IMR-90 (cell line): ENCODE results near the gene RPL31. TPM values are rescaled to one million over a fixed set of nuclear protein-coding genes. Genes with fewer than 3 reads are reported as not detected.

Experiments used
- ATAC-seq: fragments of 200-7000 bp; cut with Tn5 transposase; 2 replicates; pipeline ENCODE4 v1.9.1; 2020; ENCODE audit warnings: low read depth, mild to moderate bottlenecking, moderate library complexity
- BruUV-seq: library from RNA; stranded (reverse); fragments of 400-500 nt; replicated peaks from 2 replicates; lab custom pipeline; 2021; lab: Mats Ljungman, UMichigan
- CTCF ChIA-PET: fragments of 300-600 bp; formaldehyde crosslinking; extraction: SDS; loops from one replicate; lab custom pipeline; 2021; ENCODE audit warnings: antibody characterized with exemption; lab: Yijun Ruan, JAX
- POLR2A ChIA-PET: fragments of 300-600 bp; sonication (Branson Sonifier 250); formaldehyde crosslinking; loops from one replicate; lab custom pipeline; 2022; ENCODE audit warnings: antibody characterized with exemption; ENCODE audit not compliant: unreplicated experiment; lab: Charles Lee
- DNase-seq: peaks from one replicate; pipeline ENCODE4 v3.0.0; 2013
- H2AFZ ChIP-seq: replicated peaks from 2 replicates; pipeline ENCODE3; 2013; ENCODE audit warnings: low read length, mild to moderate bottlenecking; ENCODE audit not compliant: poor library complexity
- H2AK5ac ChIP-seq: 2 replicates; pipeline ENCODE4 v1.6.1; 2013; ENCODE audit warnings: low read depth, low read length, inconsistent platforms
- H2AK9ac ChIP-seq: replicated peaks from 2 replicates; pipeline ENCODE3; 2013; ENCODE audit warnings: mild to moderate bottlenecking, low read depth, low read length, moderate library complexity; ENCODE audit not compliant: poor library complexity
- H2BK120ac ChIP-seq: 2 replicates; pipeline ENCODE4 v1.6.1; 2013; ENCODE audit warnings: low read depth, low read length, inconsistent platforms
- H2BK15ac ChIP-seq: 3 replicates; pipeline ENCODE4 v1.6.1; 2013; ENCODE audit warnings: low read depth, low read length, inconsistent platforms
- H2BK20ac ChIP-seq: 2 replicates; pipeline ENCODE4 v1.6.1; 2013; ENCODE audit warnings: low read depth, mild to moderate bottlenecking, inconsistent platforms, low read length, moderate library complexity
- H2BK5ac ChIP-seq: 2 replicates; pipeline ENCODE4 v1.6.1; 2013; ENCODE audit warnings: mild to moderate bottlenecking, low read depth, low read length, inconsistent platforms; ENCODE audit not compliant: poor library complexity, severe bottlenecking
- H3K14ac ChIP-seq: replicated peaks from 2 replicates; pipeline ENCODE4 v1.6.1; 2013; ENCODE audit warnings: low read depth, low read length, inconsistent platforms
- H3K18ac ChIP-seq: 2 replicates; pipeline ENCODE4 v1.6.1; 2013; ENCODE audit warnings: low read depth, low read length, control low read depth
- H3K23ac ChIP-seq: 2 replicates; pipeline ENCODE4 v1.6.1; 2013; ENCODE audit warnings: low read depth, low read length, inconsistent platforms
- H3K27ac ChIP-seq: 2 replicates; pipeline ENCODE4 v1.5.1; 2013; ENCODE audit warnings: mild to moderate bottlenecking, control low read depth, low read length; ENCODE audit not compliant: insufficient read depth
- H3K27me3 ChIP-seq: 2 replicates; pipeline ENCODE4 v1.6.1; 2013; ENCODE audit warnings: low read length; ENCODE audit not compliant: control insufficient read depth, insufficient read depth
- H3K36me3 ChIP-seq: 2 replicates; pipeline ENCODE4 v1.6.1; 2013; ENCODE audit warnings: low read length, mixed read lengths; ENCODE audit not compliant: control insufficient read depth, insufficient read depth
- H3K4ac ChIP-seq: 2 replicates; pipeline ENCODE4 v1.6.1; 2013; ENCODE audit warnings: low read depth, low read length, inconsistent platforms
- H3K4me1 ChIP-seq: 2 replicates; pipeline ENCODE4 v1.6.1; 2013; ENCODE audit warnings: low read length, mixed read lengths; ENCODE audit not compliant: control insufficient read depth, insufficient read depth
- H3K4me2 ChIP-seq: 2 replicates; pipeline ENCODE4 v1.6.1; 2013; ENCODE audit warnings: low read depth, mild to moderate bottlenecking, control low read depth, low read length, moderate library complexity
- H3K4me3 ChIP-seq: 2 replicates; pipeline ENCODE4 v1.5.1; 2013; ENCODE audit warnings: low read depth, mild to moderate bottlenecking, control low read depth, low read length, moderate library complexity; ENCODE audit not compliant: insufficient read depth
- H3K56ac ChIP-seq: 2 replicates; pipeline ENCODE4 v1.6.1; 2013; ENCODE audit warnings: low read length, inconsistent platforms; ENCODE audit not compliant: insufficient read depth; ENCODE audit errors: extremely low read depth
- H3K79me1 ChIP-seq, 2 experiments: 2 replicates each; pipeline ENCODE4 v1.6.1; 2013; ENCODE audit warnings: low read length in 2 of 2, inconsistent platforms in 1 of 2, low read depth in 1 of 2
- H3K9ac ChIP-seq: 2 replicates; pipeline ENCODE4 v1.6.1; 2013; ENCODE audit warnings: low read depth, low read length, control low read depth
- H3K9me1 ChIP-seq: 2 replicates; pipeline ENCODE4 v1.6.1; 2013; ENCODE audit warnings: low read length, inconsistent platforms; ENCODE audit not compliant: insufficient read depth
- H3K9me3 ChIP-seq: 2 replicates; pipeline ENCODE4 v1.6.1; 2013; ENCODE audit warnings: low read length; ENCODE audit not compliant: control insufficient read depth, insufficient read depth
- H4K20me1 ChIP-seq: 2 replicates; pipeline ENCODE4 v1.6.1; 2013; ENCODE audit warnings: low read length, inconsistent platforms; ENCODE audit not compliant: insufficient read depth
- H4K5ac ChIP-seq: 2 replicates; pipeline ENCODE4 v1.6.1; 2013; ENCODE audit warnings: mild to moderate bottlenecking, low read depth, low read length, control low read depth
- H4K8ac ChIP-seq, 2 experiments: 2 replicates each; pipeline ENCODE4 v1.6.1; 2013; ENCODE audit warnings: low read depth in 2 of 2, low read length in 2 of 2, control low read depth in 1 of 2, inconsistent platforms in 1 of 2
- H4K91ac ChIP-seq: 2 replicates; pipeline ENCODE4 v1.6.1; 2013; ENCODE audit warnings: low read depth, low read length, inconsistent platforms; ENCODE audit not compliant: insufficient read depth
- BHLHE40 ChIP-seq: fragments of 150-350 bp; IDR thresholded peaks from 2 replicates; pipeline ENCODE4 v1.6.1; 2016; ENCODE audit warnings: mild to moderate bottlenecking, low read depth, low read length
- CEBPB ChIP-seq: IDR thresholded peaks from 2 replicates; pipeline ENCODE4 v1.6.1; 2012; ENCODE audit warnings: low read depth, low read length, improper control_type of control experiment
- CHD1 ChIP-seq: IDR thresholded peaks from 2 replicates; pipeline ENCODE4 v1.6.1; 2012; ENCODE audit warnings: low read depth, low read length, improper control_type of control experiment
- CTCF ChIP-seq: conservative IDR thresholded peaks from 2 replicates; pipeline ENCODE4 v1.5.1; 2012; ENCODE audit warnings: mild to moderate bottlenecking, low read depth, low read length, improper control_type of control experiment
- ELK1 ChIP-seq: fragments of 150-350 bp; IDR thresholded peaks from 2 replicates; pipeline ENCODE4 v1.6.1; 2016; ENCODE audit warnings: low read depth, mild to moderate bottlenecking, low read length, moderate library complexity, borderline replicate concordance
- FOS ChIP-seq: fragments of 150-350 bp; IDR thresholded peaks from 2 replicates; pipeline ENCODE4 v1.6.1; 2016; ENCODE audit warnings: low read depth, low read length
- MAFK ChIP-seq: IDR thresholded peaks from 2 replicates; pipeline ENCODE4 v1.6.1; 2012; ENCODE audit warnings: low read depth, low read length, improper control_type of control experiment
- MAZ ChIP-seq: IDR thresholded peaks from 2 replicates; pipeline ENCODE4 v1.6.1; 2012; ENCODE audit warnings: low read depth, mild to moderate bottlenecking, low read length, improper control_type of control experiment, moderate library complexity, borderline replicate concordance
- MXI1 ChIP-seq: IDR thresholded peaks from 2 replicates; pipeline ENCODE4 v1.6.1; 2012; ENCODE audit warnings: low read depth, mild to moderate bottlenecking, low read length, moderate library complexity, borderline replicate concordance
- NFE2L2 ChIP-seq: fragments of 150-350 bp; IDR thresholded peaks from 2 replicates; pipeline ENCODE4 v1.6.1; 2016; ENCODE audit warnings: low read depth, mild to moderate bottlenecking, low read length
- POLR2A ChIP-seq: IDR thresholded peaks from 2 replicates; pipeline ENCODE4 v1.6.1; 2012; ENCODE audit warnings: mild to moderate bottlenecking, low read depth, low read length
- RAD21 ChIP-seq: IDR thresholded peaks from 2 replicates; pipeline ENCODE4 v1.6.1; 2012; ENCODE audit warnings: low read length, improper control_type of control experiment
- RCOR1 ChIP-seq: IDR thresholded peaks from 2 replicates; pipeline ENCODE4 v1.6.1; 2012; ENCODE audit warnings: mild to moderate bottlenecking, low read length, improper control_type of control experiment; ENCODE audit not compliant: insufficient replicate concordance
- RFX5 ChIP-seq: IDR thresholded peaks from 2 replicates; pipeline ENCODE4 v1.8.0; 2012; ENCODE audit warnings: low read depth, mild to moderate bottlenecking, low read length, moderate library complexity
- SMC3 ChIP-seq: fragments of 150-350 bp; IDR thresholded peaks from 2 replicates; pipeline ENCODE4 v1.6.1; 2016; ENCODE audit warnings: low read depth, mild to moderate bottlenecking, antibody characterized with exemption, low read length, moderate library complexity
- USF2 ChIP-seq: fragments of 150-350 bp; IDR thresholded peaks from 2 replicates; pipeline ENCODE4 v1.6.1; 2017; ENCODE audit warnings: mild to moderate bottlenecking, antibody characterized with exemption, low read length, low read depth
- WGBS, 2 experiments: methylation state at CpG; one replicate each; pipeline versions ENCODE4 v1.1.5 to v1.1.7; 2013; ENCODE audit warnings: missing lambda C conversion rate in 2 of 2; ENCODE audit not compliant: insufficient read length in 1 of 2; ENCODE audit errors: extremely low coverage in 2 of 2; 5-methylcytosine and 5-hydroxymethylcytosine counted together
- dilution Hi-C: fragments of 300-500 bp; cut with HindIII; formaldehyde crosslinking; loops from one replicate; pipeline ENCODE4 v1.14.3; 2018; ENCODE audit warnings: low sequenced_read_pairs; ENCODE audit not compliant: unreplicated experiment
- in situ Hi-C: fragments of 300-500 bp; cut with MboI; formaldehyde crosslinking; loops from 3 replicates; pipeline ENCODE4 v1.14.3; 2019; ENCODE audit warnings: low sequenced_read_pairs, inconsistent platforms, mixed read lengths
- intact Hi-C: fragments of 100-400 bp; cut with micrococcal nuclease; formaldehyde crosslinking; loops from 2 replicates; pipeline ENCODE4 v1.10.0; 2022
- polyA plus RNA-seq, 3 experiments: library from polyadenylated mRNA; depleted of rRNA; stranded (reverse); fragments of >200 nt; gene quantifications; 2 replicates each; pipeline ENCODE4 v1.2.3, GENCODE V29; 2012; ENCODE audit warnings: low replicate concordance in 1 of 3
- total RNA-seq: library from RNA; depleted of rRNA; stranded (reverse); fragments of >200 nt; gene quantifications from 2 replicates; pipeline ENCODE4 v1.2.3, GENCODE V29; 2012

RPL31 gene
- total and polyA plus RNA-seq, 2 of the 4 experiments (the other 2 are of a cell fraction), result 358 to 2,908 TPM

GRCh38 chr2:101027852-101028251 is 25.8 kb downstream of the RPL31 start:
- Histone ChIP-seq H3K18ac (no peak overlapping the region), H4K5ac (no peak overlapping the region), H3K4me1 (no peaks in the 10 kb centered on the region), H2BK5ac (no peak overlapping the region), H4K20me1 (no peaks in the 10 kb centered on the region), H2BK15ac (no peak overlapping the region), H3K4me3 (no peak overlapping the region), H3K23ac (no peak overlapping the region), H3K56ac (no peak overlapping the region), H3K9ac (no peak overlapping the region), H3K4me2 (no peak overlapping the region), H2AFZ (no peak overlapping the region), H3K9me3 (no peaks in the 10 kb centered on the region), H4K91ac (no peak overlapping the region), H3K36me3 (peaks cover 2% of the 10 kb centered on the region; the same call in 1 of the 2 replicates), H3K4ac (no peak overlapping the region), H2BK120ac (no peak overlapping the region), H3K27ac (no peak overlapping the region), H3K79me1 (no peaks in the 10 kb centered on the region), H2BK20ac (no peak overlapping the region), H2AK9ac (no peak overlapping the region), H3K14ac (no peak overlapping the region), H3K27me3 (no peaks in the 10 kb centered on the region), H4K8ac (no peak overlapping the region), H3K9me1 (peaks cover 7% of the 10 kb centered on the region; the same call in 1 of the 2 replicates), H2AK5ac (no peak overlapping the region)
- intact Hi-C loops, result no loop called here
- CTCF ChIA-PET, result interaction anchor here (0.8 to 1.4 kb wide), 2 partner anchors 10 to 178 kb away, joined by 3 to 5 read pairs; no protein-coding TSS in a partner anchor
- ATAC-seq, result no peak
- no TSS peak for BruUV-seq
- no peak for TF ChIP-seq NFE2L2
- TF ChIP-seq RAD21, result no peak
- TF ChIP-seq RCOR1, result no peak
- no peak for TF ChIP-seq CHD1
- no peak for TF ChIP-seq USF2
- no peak for TF ChIP-seq CEBPB
- no peak for TF ChIP-seq MAFK
- no peak for TF ChIP-seq MXI1
- no peak for TF ChIP-seq POLR2A
- no peak for TF ChIP-seq FOS
- TF ChIP-seq CTCF, result no peak
- no peak for TF ChIP-seq MAZ
- TF ChIP-seq SMC3, result no peak
- TF ChIP-seq RFX5, result no peak
- no peak for TF ChIP-seq BHLHE40
- no peak for TF ChIP-seq ELK1
- dilution Hi-C loops, result no loop called here
- in situ Hi-C loops, result no loop called here
- 87% methylated on average over 7 of the region's 8 CpGs; no CpG with 5 or more reads in 1 of the 2 experiments for WGBS, 2 experiments
- no peak for DNase-seq
- POLR2A ChIA-PET, result no interaction called here
